SK-N-SH (cell line): ENCODE results near the gene MFAP1.

Experiments
- CHD2 ChIP-seq: fragments of 150-350 bp; IDR thresholded peaks from 2 replicates; pipeline ENCODE4 v1.6.1; 2018; ENCODE audit warnings: low read length; ENCODE audit not compliant: partially characterized antibody
- CTCF ChIP-seq: fragments of 200-600 bp; sonication (generic); IDR thresholded peaks from 2 replicates; pipeline ENCODE4 v1.6.1; 2017; ENCODE audit warnings: antibody characterized with exemption, mild to moderate bottlenecking, moderate library complexity
- ELF1 ChIP-seq: IDR thresholded peaks from 2 replicates; pipeline ENCODE4 v1.4.0; 2012
- RAD21 ChIP-seq: IDR thresholded peaks from 2 replicates; pipeline ENCODE4 v1.6.1; 2012; ENCODE audit warnings: mild to moderate bottlenecking, low read length
- TAF1 ChIP-seq: IDR thresholded peaks from 2 replicates; pipeline ENCODE4 v1.6.1; 2012; ENCODE audit warnings: low read depth, mild to moderate bottlenecking, low read length, moderate library complexity, borderline replicate concordance

GRCh38 chr15:43772624-43773023 is 51.9 kb downstream of the MFAP1 start:
- TF ChIP-seq TAF1: no peak
- TF ChIP-seq CTCF: no peak
- no peak for TF ChIP-seq ELF1
- no peak for TF ChIP-seq RAD21
- no peak for TF ChIP-seq CHD2
